Motor neuron (in vitro differentiated cells): ENCODE measurements around the gene SH3BP4. TPM values are rescaled to one million over a fixed set of nuclear protein-coding genes. Genes with fewer than 3 reads are reported as not detected.

Experiments
- ATAC-seq, 8 experiments: fragments of 200-7000 bp; cut with Tn5 transposase; replicated peaks in 6 of 8; 2 replicates each; pipeline ENCODE4 v1.8.0; 2021; ENCODE audit warnings: mild to moderate bottlenecking in 8 of 8, moderate library complexity in 8 of 8
- H3K27ac ChIP-seq, 2 donors: fragments of 250-450 bp; sonication (Bioruptor Pico); 2 replicates each; pipeline ENCODE4 v1.9.0; 2021; ENCODE audit warnings: antibody characterized with exemption in 2 of 2, mild to moderate bottlenecking in 2 of 2, moderate library complexity in 1 of 2
- H3K4me1 ChIP-seq, 2 donors: fragments of 250-450 bp; sonication (Bioruptor Pico); replicated peaks in 1 of 2; 2 replicates each; pipeline ENCODE4 v1.6.1; 2021; ENCODE audit warnings: antibody characterized with exemption in 2 of 2, mild to moderate bottlenecking in 2 of 2, moderate library complexity in 1 of 2
- H3K4me3 ChIP-seq, 5 donors: fragments of 250-450 bp; sonication (Bioruptor Pico); 2 replicates each; pipeline ENCODE4 v1.9.0; 2021; ENCODE audit warnings: antibody characterized with exemption in 5 of 5, mild to moderate bottlenecking in 5 of 5, moderate library complexity in 4 of 5
- WGBS, 10 experiments: fragments of 450-650 bp; shearing (Covaris generic); methylation state at CpG; one replicate each; pipeline ENCODE4 v1.0.0; 2022; 5-methylcytosine and 5-hydroxymethylcytosine counted together
- in situ Hi-C, 9 experiments: fragments of 400-800 bp; cut with MboI; loops; one replicate each; pipeline ENCODE4 v1.15.0; 2021; ENCODE audit warnings: low sequenced_read_pairs in 9 of 9, low pct_unique_long_range_greater_than_20kb in 2 of 9; ENCODE audit not compliant: unreplicated experiment in 9 of 9
- total RNA-seq, 8 experiments: library from RNA; unstranded; fragments of 300-600 nt; gene quantifications; 2 replicates each; pipeline versions ENCODE4 v1.2.3 to v1.2.4, GENCODE V29; 2022

The SH3BP4 gene
- total RNA-seq, 8 experiments from 2014 or later, result 16.7 to 41.1 (median 26.7) TPM

DNA sequence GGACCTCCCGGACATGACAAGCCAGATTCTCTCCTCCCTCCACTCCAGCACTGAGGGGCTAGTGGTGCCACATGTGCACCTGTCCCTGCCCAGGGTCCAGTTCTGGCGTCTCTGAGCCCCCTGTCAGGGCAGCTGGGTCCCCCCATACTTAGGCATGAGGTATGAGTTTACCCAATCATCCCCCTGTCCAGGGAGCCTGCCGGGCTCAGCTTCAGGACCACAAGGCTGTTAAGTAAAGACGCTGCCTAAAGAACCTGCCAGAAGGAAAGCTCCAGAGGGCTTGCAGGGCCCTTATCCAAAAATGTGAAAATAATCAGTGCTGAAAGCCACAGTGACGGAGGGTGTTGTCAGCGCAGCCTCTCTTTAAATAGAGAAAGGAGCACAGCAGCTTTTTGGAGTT is 40.0 kb downstream of the SH3BP4 start:
- Histone ChIP-seq H3K4me1 (peaks cover 29 to 46% of the 10 kb centered on the region in 2 donors), H3K27ac (no peak overlapping the region), H3K4me3 (no peak overlapping the region)
- 22 to 100% (median 80%) methylated on average over 1 to 5 of the region's 6 CpGs; no CpG with 5 or more reads in 3 of the 10 experiments for WGBS, 10 experiments
- ATAC-seq, result no peak
- in situ Hi-C loops, result no loop called here

DNA sequence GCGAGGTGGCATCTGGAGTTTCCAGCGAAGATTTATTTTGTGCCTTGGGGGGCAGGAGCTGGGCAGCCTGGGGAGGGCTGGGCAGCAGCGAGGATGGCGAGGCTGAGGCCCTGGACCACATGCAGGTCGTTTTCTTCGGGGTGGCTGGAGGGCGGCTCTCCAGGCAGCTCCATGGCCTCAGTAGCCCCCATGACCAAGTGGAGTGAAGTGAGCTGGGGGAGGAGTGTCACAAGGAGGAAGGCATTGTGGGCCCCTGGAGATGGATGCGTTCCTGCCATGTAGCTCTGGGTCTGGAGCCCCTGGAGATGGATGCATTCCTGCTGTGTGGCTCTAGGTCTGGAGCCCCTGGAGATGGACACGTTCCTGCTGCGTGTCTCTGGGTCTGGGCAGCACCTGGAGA is 40.4 kb downstream of the SH3BP4 start:
- Histone ChIP-seq H3K27ac (no peak overlapping the region), H3K4me3 (no peak overlapping the region), H3K4me1 (peaks cover 29 to 46% of the 10 kb centered on the region in 2 donors)
- WGBS, 10 experiments, result 14 to 100% (median 60%) methylated on average over 1 of the region's 10 CpGs; no CpG with 5 or more reads in 7 of the 10 experiments
- ATAC-seq, result no peak
- in situ Hi-C loops, result no loop called here

DNA sequence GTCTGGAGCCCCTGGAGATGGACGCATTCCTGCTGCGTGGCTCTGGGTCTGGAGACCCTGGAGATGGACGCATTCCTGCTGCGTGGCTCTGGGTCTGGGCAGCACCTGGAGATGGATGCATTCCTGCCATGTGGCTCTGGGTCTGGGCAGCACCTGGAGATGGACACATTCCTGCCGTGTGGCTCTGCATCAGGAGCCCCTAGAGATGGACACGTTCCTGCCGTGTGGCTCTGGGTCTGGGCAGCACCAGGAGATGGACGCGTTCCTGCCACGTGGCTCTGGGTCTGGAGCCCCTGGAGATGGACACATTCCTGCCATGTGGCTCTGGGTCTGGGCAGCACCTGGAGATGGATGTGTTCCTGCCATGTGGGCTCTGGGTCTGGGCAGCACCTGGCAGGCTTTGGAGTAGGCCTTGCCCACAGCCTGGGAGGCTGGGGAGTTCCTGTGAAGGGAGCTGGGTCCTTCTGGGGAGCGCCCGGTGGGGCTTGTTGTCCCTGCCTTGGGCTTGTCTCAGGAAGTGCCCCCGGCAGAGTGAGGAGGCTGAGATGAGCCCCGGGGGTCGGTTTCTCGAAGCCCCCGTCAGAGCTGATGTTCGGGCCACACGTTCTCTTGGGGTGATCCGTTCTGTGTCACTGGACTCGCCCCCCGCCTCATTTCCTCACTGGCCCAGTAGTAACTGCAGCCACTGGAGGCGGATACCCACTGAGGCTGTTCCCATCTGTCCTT is 41.0 kb downstream of the SH3BP4 start:
- WGBS, 10 experiments, result 96 to 100% (median 100%) methylated on average over 2 to 4 of the region's 23 CpGs; no CpG with 5 or more reads in 5 of the 10 experiments
- H3K4me1 ChIP-seq, result peaks cover 29 to 46% of the 10 kb centered on the region in 2 donors
- in situ Hi-C loops, result no loop called here
- no peak for ATAC-seq
- H3K4me3 ChIP-seq, result no peak overlapping the region
- H3K27ac ChIP-seq, result no peak overlapping the region

DNA sequence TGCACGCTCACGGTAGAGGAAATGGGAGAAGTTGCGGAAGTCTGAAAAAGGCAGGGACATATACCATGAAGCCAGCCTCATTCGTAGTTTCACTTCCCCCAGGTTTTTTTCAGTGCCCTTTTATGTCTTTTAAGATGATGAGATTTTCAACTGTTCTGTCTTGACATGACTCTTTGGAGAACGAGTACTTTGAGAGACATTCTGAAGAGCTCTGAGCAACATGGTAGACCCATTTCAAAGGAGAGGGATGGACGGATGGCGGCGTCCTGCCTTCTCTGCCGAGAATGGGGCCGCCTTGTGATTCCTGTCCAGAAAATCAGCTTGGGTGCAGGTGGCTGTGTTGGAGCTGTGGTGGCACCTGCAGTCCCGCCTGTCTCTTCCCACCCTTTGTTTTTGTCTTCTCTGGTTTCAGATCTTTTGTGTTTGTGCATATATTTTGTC is 41.7 kb downstream of the SH3BP4 start:
- in situ Hi-C loops, result no loop called here
- Histone ChIP-seq H3K4me3 (no peak overlapping the region), H3K27ac (no peak overlapping the region), H3K4me1 (peaks cover 29 to 47% of the 10 kb centered on the region in 2 donors)
- 81 to 100% (median 97%) methylated on average over 1 to 11 of the region's 11 CpGs; no CpG with 5 or more reads in 1 of the 10 experiments for WGBS, 10 experiments
- ATAC-seq, result no peak

DNA sequence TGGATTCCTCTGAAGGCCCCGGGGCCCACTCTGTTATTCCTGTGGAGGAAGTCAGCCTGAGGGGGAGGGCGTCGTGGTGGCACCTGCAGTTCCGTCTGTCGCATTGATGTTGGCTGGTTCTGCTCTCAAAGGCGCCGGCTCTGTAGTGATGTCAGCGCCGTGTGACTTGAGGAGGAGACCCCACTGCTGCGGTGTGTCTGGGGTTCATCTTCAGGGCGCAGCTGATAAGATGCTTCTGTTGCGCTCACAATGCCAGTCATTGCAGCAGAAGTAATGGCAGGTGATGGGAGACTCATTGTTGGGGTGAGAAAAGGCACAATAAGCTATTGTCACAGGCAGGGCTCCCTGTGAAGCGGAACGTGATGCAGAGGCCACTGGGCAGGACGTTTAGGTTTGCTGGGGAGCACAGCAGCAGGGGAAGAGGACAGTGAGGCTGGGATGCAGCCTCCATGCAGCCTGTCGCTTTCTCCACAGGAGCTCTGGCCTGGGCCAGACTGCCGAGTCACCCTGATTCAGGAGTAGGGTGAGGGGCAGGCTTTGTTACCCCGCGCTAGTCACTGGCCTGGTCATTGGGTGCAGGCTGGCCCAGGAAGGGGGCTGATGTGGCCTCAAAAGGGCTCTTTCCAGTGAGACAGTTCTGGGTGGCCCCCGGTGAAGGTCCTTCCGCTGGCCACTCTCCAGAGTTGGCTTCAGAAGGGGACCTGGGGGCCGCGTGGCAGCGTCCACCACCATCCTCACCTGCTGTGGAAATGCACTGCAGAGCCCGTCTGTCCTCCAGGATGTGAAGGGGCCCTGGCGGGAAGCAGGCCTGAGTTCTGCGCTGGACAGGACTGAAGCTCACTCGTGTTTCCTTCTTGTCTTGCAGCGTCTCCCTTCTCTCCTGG is 42.9 kb downstream of the SH3BP4 start:
- peaks cover 31 to 51% of the 10 kb centered on the region in 2 donors for H3K4me1 ChIP-seq
- 60 to 100% (median 93%) methylated on average over 2 to 12 of the region's 29 CpGs; no CpG with 5 or more reads in 2 of the 10 experiments for WGBS, 10 experiments
- ATAC-seq, result peak in 5 of 8 experiments; percentile 59 to 84 (median 77)
- peak overlapping the region; percentile 46 to 80 for H3K27ac ChIP-seq
- H3K4me3 ChIP-seq, result no peak overlapping the region
- in situ Hi-C loops, result no loop called here

DNA sequence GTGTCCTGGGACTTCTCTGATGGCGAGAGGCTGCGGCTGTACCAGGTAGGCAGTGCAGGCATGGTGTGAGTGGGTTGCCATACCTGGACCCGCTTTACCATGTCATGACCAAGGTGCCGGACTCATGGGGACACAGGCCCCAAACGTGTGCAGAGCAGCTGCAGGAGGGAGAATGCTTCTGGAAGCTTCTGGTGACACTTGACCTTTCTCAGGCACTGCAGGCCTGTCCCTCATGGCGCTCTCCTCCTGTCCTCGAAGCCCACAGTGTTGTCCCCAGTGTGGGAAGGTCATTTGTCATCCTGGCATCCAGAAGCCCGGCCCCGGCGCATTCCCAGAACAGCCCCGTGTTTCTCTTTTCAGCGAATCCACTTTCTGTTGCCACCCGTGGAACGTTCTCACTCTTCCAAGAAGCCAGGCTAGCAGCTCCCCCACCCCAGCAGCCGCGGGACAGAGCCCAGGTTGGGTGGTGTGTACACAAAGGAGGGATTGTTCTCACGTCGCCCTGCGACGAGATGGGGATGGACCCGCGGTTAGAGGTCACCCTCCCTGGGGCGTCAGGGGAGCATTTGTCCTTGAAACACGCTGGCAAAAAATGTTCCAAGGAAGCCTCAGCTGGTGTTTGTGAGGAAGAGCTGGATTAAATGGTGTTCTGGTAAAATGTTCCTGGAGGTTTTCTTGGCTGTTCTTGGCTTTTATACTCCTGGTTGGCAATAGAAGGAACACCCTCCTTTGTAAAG is 43.7 kb downstream of the SH3BP4 start:
- no peak overlapping the region for H3K4me3 ChIP-seq
- peaks cover 31 to 51% of the 10 kb centered on the region in 2 donors for H3K4me1 ChIP-seq
- 47 to 100% (median 68%) methylated on average over 1 to 18 of the region's 24 CpGs; no CpG with 5 or more reads in 3 of the 10 experiments for WGBS, 10 experiments
- in situ Hi-C loops, result no loop called here
- H3K27ac ChIP-seq, result peak overlapping the region; percentile 46 to 80
- peak in 5 of 8 experiments; percentile 2 to 58 (median 33) for ATAC-seq

DNA sequence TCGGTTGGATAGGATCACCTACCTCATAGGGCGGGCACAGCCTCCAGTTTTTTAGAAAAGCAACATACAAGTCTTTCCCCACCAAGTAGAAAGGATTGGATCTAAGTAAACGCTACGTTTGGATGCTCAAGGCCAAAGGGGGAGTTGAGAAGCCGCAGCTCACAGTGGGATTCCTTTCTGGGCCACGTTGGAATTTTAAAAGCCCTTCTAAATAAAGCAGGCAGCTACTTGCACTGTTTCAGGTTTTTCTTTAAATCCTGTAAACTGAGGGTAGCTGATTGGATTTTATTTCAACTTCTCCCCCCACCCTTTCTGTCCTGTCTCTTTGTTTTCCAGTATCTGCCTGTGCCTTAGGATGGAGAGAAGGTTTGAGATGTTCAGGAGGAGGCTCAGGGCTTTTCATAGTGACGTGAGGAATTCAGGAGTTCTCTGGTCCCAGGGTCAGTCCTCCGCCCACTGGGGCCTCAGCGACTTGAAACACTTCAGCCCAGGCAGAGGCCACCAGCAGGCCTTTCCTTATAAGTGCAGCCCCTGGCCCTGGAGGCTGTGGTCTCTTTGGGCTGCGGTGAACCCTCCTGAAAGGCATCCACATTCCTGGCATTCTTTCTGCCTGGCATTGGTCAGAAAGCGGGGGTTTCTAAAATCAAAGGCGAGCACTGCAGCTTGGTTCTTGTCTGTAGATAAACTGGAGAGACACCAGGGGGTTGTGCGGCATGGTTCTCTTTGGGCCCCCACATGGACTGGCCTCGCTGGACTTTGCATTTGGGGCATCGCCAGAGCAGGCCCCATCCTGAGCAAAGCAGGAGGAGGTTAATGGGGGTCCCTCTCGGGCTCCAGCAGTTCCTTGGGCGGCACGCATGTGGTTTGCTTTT is 44.5 kb downstream of the SH3BP4 start:
- Histone ChIP-seq H3K4me3 (no peak overlapping the region), H3K27ac (peak overlapping the region in 1 of 2 donors; percentile 80), H3K4me1 (peaks cover 31 to 49% of the 10 kb centered on the region in 2 donors)
- WGBS, 10 experiments, result 25 to 100% (median 75%) methylated on average over 1 to 7 of the region's 18 CpGs
- in situ Hi-C loops, result no loop called here
- ATAC-seq, result peak in 2 of 8 experiments; percentile 21 to 54

DNA sequence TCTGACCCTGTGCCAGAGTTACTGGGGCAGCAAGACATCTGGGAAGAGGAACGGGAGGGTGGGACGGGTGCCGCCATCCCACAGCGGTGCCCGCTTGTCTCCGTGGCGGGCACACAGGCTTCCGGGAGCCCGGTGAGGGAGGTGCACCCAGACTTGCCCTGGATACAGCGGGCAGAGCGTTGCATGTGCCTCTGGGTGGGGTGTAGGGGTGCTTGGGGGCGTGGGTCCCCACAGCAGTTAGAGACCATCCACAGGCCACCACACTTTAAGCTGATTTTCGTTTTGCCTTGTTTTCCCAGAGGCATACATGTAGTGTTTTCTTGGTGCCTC is 45.1 kb downstream of the SH3BP4 start:
- in situ Hi-C loops, result no loop called here
- peaks cover 31 to 45% of the 10 kb centered on the region in 2 donors for H3K4me1 ChIP-seq
- WGBS, 10 experiments, result 87% methylated on average over 3 of the region's 13 CpGs; no CpG with 5 or more reads in 9 of the 10 experiments
- no peak for ATAC-seq
- H3K4me3 ChIP-seq, result no peak overlapping the region
- H3K27ac ChIP-seq, result no peak overlapping the region

DNA sequence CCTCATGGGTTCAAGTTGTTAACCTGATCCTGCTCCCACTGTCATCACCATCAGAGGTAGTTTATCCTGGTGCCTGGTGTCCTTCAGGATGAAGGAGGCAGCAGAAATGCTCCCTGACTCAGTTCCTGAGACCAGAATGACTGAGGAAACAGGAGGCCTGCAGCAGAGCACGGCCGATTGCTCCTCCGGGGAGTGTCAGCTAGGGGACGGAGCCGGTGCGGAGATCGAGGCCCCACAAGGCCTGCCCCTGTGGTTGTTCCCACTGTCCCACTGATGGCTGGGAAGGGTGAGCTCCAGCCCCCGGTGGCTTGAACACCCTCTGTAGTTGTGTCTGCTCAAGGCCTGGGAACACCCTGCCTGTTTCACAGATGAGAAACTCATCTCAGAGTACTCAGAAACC is 45.6 kb downstream of the SH3BP4 start:
- 73 to 100% (median 86%) methylated on average over 2 to 6 of the region's 8 CpGs; no CpG with 5 or more reads in 6 of the 10 experiments for WGBS, 10 experiments
- no peak for ATAC-seq
- Histone ChIP-seq H3K4me3 (no peak overlapping the region), H3K27ac (no peak overlapping the region), H3K4me1 (peaks cover 31 to 41% of the 10 kb centered on the region in 2 donors)
- in situ Hi-C loops, result no loop called here

DNA sequence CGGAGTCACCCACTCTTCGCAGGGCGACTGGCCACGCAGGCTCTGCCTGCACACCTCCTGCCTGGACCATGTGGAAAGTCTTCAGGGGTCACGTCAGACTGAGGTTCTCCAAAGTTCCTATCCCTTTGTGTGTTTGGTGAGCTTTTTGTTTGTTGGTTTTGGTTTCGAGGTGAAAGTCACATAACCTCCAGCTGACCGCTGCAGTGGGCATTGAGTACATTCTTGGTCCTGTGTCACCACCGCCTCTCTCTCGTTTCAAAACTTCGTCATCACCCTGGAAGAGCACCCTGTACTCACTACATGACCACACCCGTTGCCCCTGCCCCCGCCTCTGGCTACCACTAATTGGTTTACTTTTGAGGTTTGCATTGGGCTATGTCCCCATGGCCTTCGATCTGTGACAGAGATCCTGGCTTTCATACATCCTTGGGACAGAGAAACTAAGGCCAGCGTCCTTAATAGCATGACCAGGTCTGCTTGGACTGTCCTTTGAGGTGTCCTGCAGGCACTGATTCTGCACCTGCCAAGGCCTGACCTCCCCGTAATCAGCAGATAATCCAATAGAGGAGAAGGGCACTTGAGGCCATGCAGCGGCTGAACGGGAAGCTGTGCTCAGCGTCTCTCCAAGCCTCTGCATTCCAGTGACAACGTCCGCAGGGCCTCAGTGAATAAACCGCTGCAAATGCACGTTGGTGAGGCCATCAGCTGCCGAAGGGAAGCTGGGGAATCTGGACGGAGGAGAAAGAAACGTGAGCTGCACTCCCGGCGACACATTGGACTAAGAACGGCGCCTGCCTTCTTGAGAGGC is 46.8 kb downstream of the SH3BP4 start:
- Histone ChIP-seq H3K4me3 (no peak overlapping the region), H3K4me1 (peaks cover 27 to 35% of the 10 kb centered on the region in 2 donors), H3K27ac (peak overlapping the region in 1 of 2 donors; percentile 12)
- no peak for ATAC-seq
- WGBS, 10 experiments, result 69 to 98% (median 80%) methylated on average over 3 to 20 of the region's 29 CpGs; no CpG with 5 or more reads in 3 of the 10 experiments
- in situ Hi-C loops, result no loop called here

DNA sequence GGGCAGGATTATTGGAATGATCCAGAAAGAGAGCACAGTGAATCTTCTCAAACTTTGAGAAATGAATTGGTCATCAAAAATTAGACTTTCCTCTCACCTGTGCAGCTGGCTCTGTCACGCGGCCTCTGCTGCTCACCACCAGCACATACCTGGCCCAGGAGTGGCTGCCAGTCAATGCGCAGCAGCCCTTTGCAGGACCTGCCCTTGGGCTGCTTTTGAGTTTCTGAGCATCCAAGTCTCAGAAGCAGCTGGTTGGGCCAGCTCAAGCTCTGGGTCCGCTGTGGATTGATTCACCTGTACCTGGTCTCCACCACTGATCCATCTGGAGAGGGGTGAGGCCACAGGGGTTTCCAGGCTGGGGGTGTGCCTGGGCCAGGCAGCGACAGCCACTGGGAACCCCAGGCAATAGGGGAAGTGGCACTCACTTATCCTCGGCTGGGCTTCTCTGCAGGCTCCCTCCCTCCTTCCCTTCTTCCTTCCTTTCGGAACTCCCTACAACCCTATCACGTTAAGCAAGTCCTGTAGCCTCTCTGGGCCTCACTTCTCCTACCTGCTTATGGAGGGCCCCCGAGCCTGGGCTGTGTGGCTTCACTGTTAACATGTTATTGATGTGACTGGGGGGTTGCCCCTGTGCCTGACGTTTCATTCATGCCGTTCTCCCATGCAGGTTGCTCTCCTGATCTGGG is 48.1 kb downstream of the SH3BP4 start:
- no peak for ATAC-seq
- H3K27ac ChIP-seq, result no peak overlapping the region
- peaks cover 14 to 23% of the 10 kb centered on the region in 2 donors for H3K4me1 ChIP-seq
- in situ Hi-C loops, result no loop called here
- 63 to 92% (median 80%) methylated on average over 1 to 5 of the region's 11 CpGs; no CpG with 5 or more reads in 5 of the 10 experiments for whole genome bisulfite sequencing, 10 experiments
- no peak overlapping the region for H3K4me3 ChIP-seq
